GM13976 (cell line): Measurements from ENCODE around the gene CRACDL.

ENCODE experiments used
- DNase-seq: peaks from one replicate; pipeline ENCODE4 v3.0.0; 2012; ENCODE audit warnings: low spot score
- CTCF ChIP-seq: IDR thresholded peaks from 2 replicates; pipeline ENCODE4 v1.5.1; 2012; ENCODE audit warnings: borderline replicate concordance, mild to moderate bottlenecking; ENCODE audit not compliant: insufficient read depth; ENCODE audit errors: extremely low read depth, missing control alignments, control extremely low read depth
- in situ Hi-C: fragments of 300-500 bp; cut with MboI; formaldehyde crosslinking; loops from one replicate; pipeline ENCODE4 v1.12.0; 2022; ENCODE audit warnings: low sequenced_read_pairs, mixed read lengths, inconsistent platforms; ENCODE audit not compliant: unreplicated experiment

CRACDL gene

GRCh38 chr2:98891591-98891990 is 44.4 kb downstream of the CRACDL start:
- in situ Hi-C loops: no loop called here
- TF ChIP-seq CTCF: no peak
- no peak for DNase-seq

GRCh38 chr2:98886066-98886554 is 49.9 kb downstream of the CRACDL start:
- in situ Hi-C loops: no loop called here
- no peak for DNase-seq
- no peak for TF ChIP-seq CTCF

- in situ Hi-C loops: no loop called here
- no peak for DNase-seq
- no peak for TF ChIP-seq CTCF
Observed at GRCh38 chr2:98884658-98885057, 51.4 kb downstream of the CRACDL start.

- TF ChIP-seq CTCF: no peak
- DNase-seq: no peak
- in situ Hi-C loops: no loop called here
Observed at GRCh38 chr2:98883780-98884211, 52.2 kb downstream of the CRACDL start.

- in situ Hi-C loops: no loop called here
- no peak for TF ChIP-seq CTCF
- DNase-seq: no peak
Observed at GRCh38 chr2:98882971-98883779, 52.9 kb downstream of the CRACDL start.

GRCh38 chr2:98882368-98882767 is 53.7 kb downstream of the CRACDL start:
- in situ Hi-C loops: no loop called here
- TF ChIP-seq CTCF: no peak
- DNase-seq: no peak
